ENCODE data around the gene CCDC61.

CCDC61 gene

GRCh38 chr19:46052896-46053295 lies 57.6 kb downstream of the CCDC61 start:
- Histone ChIP-seq H3K9me2 (replicated peaks; ENCODE audit: insufficient read depth, low read length) (no peaks in the 10 kb centered on the region), H3K9ac (ENCODE audit: low read length) (no peak overlapping the region), H3K4me1 (ENCODE audit: low read length) (no peaks in the 10 kb centered on the region), H3K4me2 (ENCODE audit: low read depth, low read length) (no peak overlapping the region), H3K79me2 (ENCODE audit: low read length) (no peaks in the 10 kb centered on the region), H3K4me3 (ENCODE audit: low read length) (no peak overlapping the region), H2AFZ (ENCODE audit: low read length) (no peak overlapping the region), H3K36me3 (replicated peaks; ENCODE audit: insufficient read depth, low read length) (no peaks in the 10 kb centered on the region), H3K9me3 (replicated peaks; ENCODE audit: insufficient read depth, low read length) (no peaks in the 10 kb centered on the region), H3F3A (ENCODE audit: insufficient read depth, low read length) (no peaks in the 10 kb centered on the region), H4K20me1 (ENCODE audit: insufficient read depth, low read length) (no peaks in the 10 kb centered on the region), H3K27ac (ENCODE audit: low read length) (no peak overlapping the region), H3K27me3 (replicated peaks; ENCODE audit: insufficient read depth, low read length) (peaks cover 31% of the 10 kb centered on the region)
- TF ChIP-seq EZH2 (optimal IDR thresholded peaks at IDR 0.05; ENCODE audit: low read depth, low read length): no peak
- no peak for DNase-seq

GRCh38 chr19:46056536-46056935 lies 61.3 kb downstream of the CCDC61 start:
- H3K9me3 ChIP-seq (replicated peaks; ENCODE audit: insufficient read depth, low read length): no peaks in the 10 kb centered on the region
- no peak overlapping the region for H2AFZ ChIP-seq (ENCODE audit: low read length)
- no peaks in the 10 kb centered on the region for H4K20me1 ChIP-seq (ENCODE audit: insufficient read depth, low read length)
- no peak overlapping the region for H3K4me3 ChIP-seq (ENCODE audit: low read length)
- H3K79me2 ChIP-seq (ENCODE audit: low read length): no peaks in the 10 kb centered on the region
- no peaks in the 10 kb centered on the region for H3K36me3 ChIP-seq (replicated peaks; ENCODE audit: insufficient read depth, low read length)
- no peaks in the 10 kb centered on the region for H3F3A ChIP-seq (ENCODE audit: insufficient read depth, low read length)
- TF ChIP-seq CTCF (IDR thresholded peaks at IDR 0.05; ENCODE audit: low read length) (no peak), EZH2 (optimal IDR thresholded peaks at IDR 0.05; ENCODE audit: low read depth, low read length) (no peak), EZH2phosphoT487 (IDR thresholded peaks at IDR 0.05; ENCODE audit: low read length) (no peak)
- DNase-seq: no peak
- H3K9ac ChIP-seq (ENCODE audit: low read length): no peak overlapping the region
- no peak overlapping the region for H3K27ac ChIP-seq (ENCODE audit: low read length)
- H3K4me1 ChIP-seq (ENCODE audit: low read length): no peaks in the 10 kb centered on the region
- no peaks in the 10 kb centered on the region for H3K9me2 ChIP-seq (replicated peaks; ENCODE audit: insufficient read depth, low read length)
- no peak overlapping the region for H3K4me2 ChIP-seq (ENCODE audit: low read depth, low read length)
- H3K27me3 ChIP-seq (replicated peaks; ENCODE audit: insufficient read depth, low read length): peaks cover 54% of the 10 kb centered on the region

- Histone ChIP-seq H3K9me2 (replicated peaks; ENCODE audit: insufficient read depth, low read length) (no peaks in the 10 kb centered on the region), H2AFZ (ENCODE audit: low read length) (no peak overlapping the region), H3K27ac (ENCODE audit: low read length) (no peak overlapping the region), H3K36me3 (replicated peaks; ENCODE audit: insufficient read depth, low read length) (no peaks in the 10 kb centered on the region), H3K4me3 (ENCODE audit: low read length) (no peak overlapping the region), H3K9me3 (replicated peaks; ENCODE audit: insufficient read depth, low read length) (no peaks in the 10 kb centered on the region), H3K27me3 (replicated peaks; ENCODE audit: insufficient read depth, low read length) (peaks cover 62% of the 10 kb centered on the region), H3K9ac (ENCODE audit: low read length) (no peak overlapping the region), H3K79me2 (ENCODE audit: low read length) (no peaks in the 10 kb centered on the region), H3F3A (ENCODE audit: insufficient read depth, low read length) (no peaks in the 10 kb centered on the region), H3K4me1 (ENCODE audit: low read length) (no peaks in the 10 kb centered on the region), H4K20me1 (ENCODE audit: insufficient read depth, low read length) (no peaks in the 10 kb centered on the region), H3K4me2 (ENCODE audit: low read depth, low read length) (no peak overlapping the region)
- TF ChIP-seq EZH2phosphoT487 (IDR thresholded peaks at IDR 0.05; ENCODE audit: low read length): no peak
- no peak for TF ChIP-seq EZH2 (optimal IDR thresholded peaks at IDR 0.05; ENCODE audit: low read depth, low read length)
- no peak for TF ChIP-seq CTCF (IDR thresholded peaks at IDR 0.05; ENCODE audit: low read length)
- DNase-seq: no peak
Observed at GRCh38 chr19:46058778-46059177, 63.5 kb downstream of the CCDC61 start.

GRCh38 chr19:46060012-46060411 lies 64.7 kb downstream of the CCDC61 start:
- no peaks in the 10 kb centered on the region for H3K79me2 ChIP-seq (ENCODE audit: low read length)
- no peaks in the 10 kb centered on the region for H3K9me3 ChIP-seq (replicated peaks; ENCODE audit: insufficient read depth, low read length)
- H3K4me3 ChIP-seq (ENCODE audit: low read length): no peak overlapping the region
- H3K9me2 ChIP-seq (replicated peaks; ENCODE audit: insufficient read depth, low read length): no peaks in the 10 kb centered on the region
- H3K27ac ChIP-seq (ENCODE audit: low read length): no peak overlapping the region
- no peaks in the 10 kb centered on the region for H3K4me1 ChIP-seq (ENCODE audit: low read length)
- H3K36me3 ChIP-seq (replicated peaks; ENCODE audit: insufficient read depth, low read length): no peaks in the 10 kb centered on the region
- H3K9ac ChIP-seq (ENCODE audit: low read length): no peak overlapping the region
- no peaks in the 10 kb centered on the region for H3F3A ChIP-seq (ENCODE audit: insufficient read depth, low read length)
- DNase-seq: no peak
- no peaks in the 10 kb centered on the region for H4K20me1 ChIP-seq (ENCODE audit: insufficient read depth, low read length)
- no peak for TF ChIP-seq CTCF (IDR thresholded peaks at IDR 0.05; ENCODE audit: low read length)
- no peak for TF ChIP-seq EZH2phosphoT487 (IDR thresholded peaks at IDR 0.05; ENCODE audit: low read length)
- TF ChIP-seq EZH2 (optimal IDR thresholded peaks at IDR 0.05; ENCODE audit: low read depth, low read length): no peak
- no peak overlapping the region for H2AFZ ChIP-seq (ENCODE audit: low read length)
- H3K27me3 ChIP-seq (replicated peaks; ENCODE audit: insufficient read depth, low read length): peaks cover 67% of the 10 kb centered on the region
- no peak overlapping the region for H3K4me2 ChIP-seq (ENCODE audit: low read depth, low read length)

All from MM.1S (cell line).